Smooth muscle cell (in vitro differentiated cells): Measurements from ENCODE around the gene RPL18. TPM values are rescaled to one million over a fixed set of nuclear protein-coding genes. Genes with fewer than 3 reads are reported as not detected.
A peak's percentile ranks its signal among the peaks of the same experiment; 100 is the strongest.

Experiments used
- DNase-seq: peaks from one replicate; lab custom pipeline; 2025; ENCODE audit not compliant: unreplicated experiment; lab: John Stamatoyannopoulos, UW
- H2AFZ ChIP-seq: fragments of 200-600 bp; sonication (generic); 2 replicates; pipeline ENCODE4 v1.6.0; 2016; ENCODE audit warnings: antibody characterized with exemption, low read depth, mild to moderate bottlenecking
- H3F3A ChIP-seq: fragments of 200-600 bp; sonication (generic); 2 replicates; pipeline ENCODE4 v1.6.0; 2017; ENCODE audit warnings: antibody characterized with exemption, low read depth
- H3K27ac ChIP-seq: fragments of 200-600 bp; sonication (generic); 2 replicates; pipeline ENCODE4 v1.5.1; 2016; ENCODE audit warnings: low read depth, mild to moderate bottlenecking
- H3K27me3 ChIP-seq: fragments of 200-600 bp; sonication (generic); 2 replicates; pipeline ENCODE4 v1.6.1; 2016; ENCODE audit warnings: low read depth, mild to moderate bottlenecking
- H3K36me3 ChIP-seq: fragments of 200-600 bp; sonication (generic); 2 replicates; pipeline ENCODE4 v1.5.1; 2016; ENCODE audit warnings: low read depth
- H3K4me1 ChIP-seq: fragments of 200-600 bp; sonication (generic); 2 replicates; pipeline ENCODE4 v1.5.1; 2016; ENCODE audit warnings: low read depth
- H3K4me2 ChIP-seq: fragments of 200-600 bp; sonication (generic); 2 replicates; pipeline ENCODE4 v1.6.0; 2016; ENCODE audit warnings: mild to moderate bottlenecking
- H3K4me3 ChIP-seq: fragments of 200-600 bp; sonication (generic); 2 replicates; pipeline ENCODE4 v1.5.1; 2016; ENCODE audit warnings: mild to moderate bottlenecking
- H3K79me2 ChIP-seq: fragments of 200-600 bp; sonication (generic); 2 replicates; pipeline ENCODE4 v1.6.0; 2016; ENCODE audit warnings: low read depth, mild to moderate bottlenecking
- H3K9ac ChIP-seq: fragments of 200-600 bp; sonication (generic); 2 replicates; pipeline ENCODE4 v1.6.0; 2016; ENCODE audit warnings: low read depth
- H3K9me3 ChIP-seq: fragments of 200-600 bp; sonication (generic); replicated peaks from 2 replicates; pipeline ENCODE4 v1.5.1; 2016; ENCODE audit warnings: low read depth
- H4K20me1 ChIP-seq: fragments of 200-600 bp; sonication (generic); 2 replicates; pipeline ENCODE4 v1.6.0; 2016; ENCODE audit warnings: low read depth
- CTCF ChIP-seq: fragments of 200-600 bp; sonication (generic); IDR thresholded peaks from 2 replicates; pipeline ENCODE4 v1.5.1; 2017; ENCODE audit warnings: borderline replicate concordance, mild to moderate bottlenecking, antibody characterized with exemption; ENCODE audit not compliant: insufficient read depth, poor library complexity, severe bottlenecking
- WGBS: methylation state at CpG from one replicate; pipeline ENCODE4 v1.1.7; 2016; ENCODE audit warnings: low lambda C conversion rate; 5-methylcytosine and 5-hydroxymethylcytosine counted together
- polyA plus RNA-seq: library from polyadenylated mRNA; unstranded; fragments of >200 nt; fragmentation: Nextera tagmentation; extraction: Ambion mirVana; gene quantifications from 2 replicates; pipeline ENCODE4 v1.2.1, GENCODE V29; 2016
- total RNA-seq: library from RNA; depleted of rRNA; stranded (reverse); fragments of >200 nt; gene quantifications from 2 replicates; pipeline ENCODE4 v1.2.3, GENCODE V29; 2014

Gene RPL18
- total and polyA plus RNA-seq, 2 experiments from 2014 or later: 666 to 1,519 TPM

- no peak for TF ChIP-seq CTCF
- Histone ChIP-seq H3K9ac (no peak overlapping the region), H4K20me1 (no peaks in the 10 kb centered on the region), H3K4me3 (peak overlapping the region; percentile 68), H2AFZ (no peak overlapping the region), H3K79me2 (no peaks in the 10 kb centered on the region), H3K4me2 (peak overlapping the region; percentile 97), H3F3A (no peaks in the 10 kb centered on the region), H3K9me3 (no peaks in the 10 kb centered on the region), H3K36me3 (no peaks in the 10 kb centered on the region), H3K27me3 (no peaks in the 10 kb centered on the region), H3K27ac (no peak overlapping the region), H3K4me1 (peaks cover 4% of the 10 kb centered on the region)
- 78% methylated on average over 4 of the region's 4 CpGs for WGBS
- DNase-seq: no peak
Measured at GRCh38 chr19:48644355-48644754, 25.4 kb upstream of the RPL18 start.

GRCh38 chr19:48642862-48643261, 23.9 kb upstream of the RPL18 start:
- Histone ChIP-seq H3K27ac (no peak overlapping the region), H4K20me1 (no peaks in the 10 kb centered on the region), H3K9me3 (no peaks in the 10 kb centered on the region), H2AFZ (no peak overlapping the region), H3K4me2 (no peak overlapping the region), H3K79me2 (no peaks in the 10 kb centered on the region), H3K36me3 (no peaks in the 10 kb centered on the region), H3K9ac (no peak overlapping the region), H3K27me3 (no peaks in the 10 kb centered on the region), H3K4me3 (no peak overlapping the region), H3K4me1 (peaks cover 4% of the 10 kb centered on the region), H3F3A (peaks cover 3% of the 10 kb centered on the region)
- no peak for DNase-seq
- TF ChIP-seq CTCF: no peak
- WGBS: 95% methylated on average over 5 of the region's 5 CpGs

GRCh38 chr19:48641850-48642249, 22.9 kb upstream of the RPL18 start:
- Histone ChIP-seq H3K4me3 (no peak overlapping the region), H3K27ac (no peak overlapping the region), H4K20me1 (no peaks in the 10 kb centered on the region), H2AFZ (no peak overlapping the region), H3K4me1 (peaks cover 4% of the 10 kb centered on the region), H3K27me3 (no peaks in the 10 kb centered on the region), H3K79me2 (no peaks in the 10 kb centered on the region), H3K9me3 (no peaks in the 10 kb centered on the region), H3F3A (peaks cover 5% of the 10 kb centered on the region), H3K36me3 (no peaks in the 10 kb centered on the region), H3K4me2 (no peak overlapping the region), H3K9ac (no peak overlapping the region)
- no peak for DNase-seq
- 89% methylated on average over 2 of the region's 2 CpGs for WGBS
- TF ChIP-seq CTCF: no peak
